Kidney epithelial cell (primary cell): ENCODE measurements around the gene NBL1. TPM values are rescaled to one million over a fixed set of nuclear protein-coding genes. Genes with fewer than 3 reads are reported as not detected.

Experiments used
- DNase-seq: peaks from one replicate; pipeline ENCODE4 v3.0.0-alpha.2; 2010; ENCODE audit warnings: low read depth
- H3K27me3 ChIP-seq: 2 replicates; pipeline ENCODE4 v1.6.0; 2011; ENCODE audit warnings: low read length; ENCODE audit not compliant: control insufficient read depth, insufficient read depth
- H3K36me3 ChIP-seq: 2 replicates; pipeline ENCODE4 v1.5.1; 2011; ENCODE audit warnings: low read length; ENCODE audit not compliant: control insufficient read depth, insufficient read depth
- H3K4me3 ChIP-seq: 2 replicates; pipeline ENCODE4 v1.5.1; 2011; ENCODE audit warnings: low read depth, mild to moderate bottlenecking, control low read depth, low read length
- CTCF ChIP-seq: IDR thresholded peaks from 2 replicates; pipeline ENCODE4 v1.5.1; 2011; ENCODE audit warnings: mild to moderate bottlenecking, moderate library complexity, low read length, control low read depth, inconsistent platforms; ENCODE audit not compliant: insufficient read depth, poor library complexity, severe bottlenecking
- total RNA-seq: library from RNA; depleted of rRNA; stranded (reverse); fragments of >200 nt; gene quantifications from 2 replicates; pipeline ENCODE4 v1.2.3, GENCODE V29; 2015

Gene NBL1
- total RNA-seq, 1 donor from 2014 or later, result 76.7 TPM

- no peaks in the 10 kb centered on the region for H3K36me3 ChIP-seq
- H3K4me3 ChIP-seq, result no peak overlapping the region
- DNase-seq, result no peak
- no peak for TF ChIP-seq CTCF
- H3K27me3 ChIP-seq, result no peaks in the 10 kb centered on the region
Measured at GRCh38 chr1:19689085-19689757, 45.1 kb downstream of the NBL1 start.

GRCh38 chr1:19689856-19690255, 45.7 kb downstream of the NBL1 start:
- no peak for TF ChIP-seq CTCF
- DNase-seq, result no peak
- H3K4me3 ChIP-seq, result no peak overlapping the region
- no peaks in the 10 kb centered on the region for H3K27me3 ChIP-seq
- H3K36me3 ChIP-seq, result no peaks in the 10 kb centered on the region

DNA sequence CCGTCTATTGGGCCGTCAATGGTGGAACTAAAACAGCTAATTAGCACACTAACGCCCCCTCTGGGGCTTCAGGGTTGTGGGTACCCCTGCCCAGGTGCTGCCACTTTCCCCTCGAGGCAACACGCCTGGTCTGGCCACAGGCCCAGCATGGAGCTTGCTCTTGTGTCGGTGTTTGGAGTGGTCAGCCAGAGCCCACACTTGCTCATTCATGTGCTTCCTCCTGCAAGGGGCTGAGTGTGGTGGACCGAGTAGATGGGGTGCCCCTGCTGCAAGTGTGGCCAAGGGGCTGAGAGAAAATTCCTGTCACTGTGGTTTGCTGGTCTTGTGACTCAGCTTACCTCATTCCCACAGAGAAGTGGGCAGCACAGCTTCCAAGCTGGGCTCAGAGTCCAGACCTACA, 46.2 kb downstream of the NBL1 start:
- Histone ChIP-seq H3K36me3 (no peaks in the 10 kb centered on the region), H3K4me3 (no peak overlapping the region), H3K27me3 (no peaks in the 10 kb centered on the region)
- TF ChIP-seq CTCF, result no peak
- no peak for DNase-seq

DNA sequence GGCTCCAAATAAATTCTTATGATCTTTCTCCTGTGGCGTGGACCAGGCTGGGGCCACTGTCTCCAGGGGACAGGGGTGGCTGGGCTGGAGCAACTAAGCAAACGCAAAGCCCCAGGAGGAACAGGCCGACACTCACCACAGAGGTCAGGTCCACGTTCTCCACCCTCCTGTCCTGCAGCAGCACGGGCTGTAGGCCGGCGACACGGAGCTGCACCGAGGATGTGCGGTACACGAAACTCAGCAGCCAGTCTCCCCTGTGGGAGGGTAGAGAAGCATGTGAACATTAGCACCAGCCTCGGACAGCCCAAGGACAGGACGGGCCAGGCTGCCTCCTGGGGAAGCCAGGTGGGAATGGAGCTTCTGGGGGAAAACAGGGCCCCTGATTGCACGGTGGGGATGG, 50.2 kb downstream of the NBL1 start:
- H3K4me3 ChIP-seq, result no peak overlapping the region
- no peaks in the 10 kb centered on the region for H3K36me3 ChIP-seq
- no peak for TF ChIP-seq CTCF
- DNase-seq, result no peak
- H3K27me3 ChIP-seq, result no peaks in the 10 kb centered on the region

DNA sequence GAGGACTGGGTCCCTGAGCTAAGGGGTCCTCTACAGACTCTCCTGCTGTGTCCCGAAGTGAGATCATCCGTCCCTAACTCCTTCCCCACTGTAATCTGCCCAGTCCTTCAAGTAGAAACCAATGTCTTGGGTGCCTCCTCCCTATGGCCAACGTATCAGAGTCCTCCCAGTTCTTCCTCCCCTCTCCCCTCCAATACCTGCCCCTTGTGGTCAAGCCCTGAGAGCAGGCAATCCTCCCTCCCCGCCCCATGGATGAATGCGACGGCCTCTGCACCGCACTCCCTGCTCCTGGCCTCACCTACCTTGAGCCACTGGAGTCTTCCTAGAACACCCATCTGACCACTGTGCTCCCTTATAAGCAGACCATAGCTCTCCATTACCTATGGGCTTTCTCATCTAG, 51.7 kb downstream of the NBL1 start:
- no peak for TF ChIP-seq CTCF
- H3K36me3 ChIP-seq, result no peaks in the 10 kb centered on the region
- no peak overlapping the region for H3K4me3 ChIP-seq
- H3K27me3 ChIP-seq, result no peaks in the 10 kb centered on the region
- DNase-seq, result no peak

DNA sequence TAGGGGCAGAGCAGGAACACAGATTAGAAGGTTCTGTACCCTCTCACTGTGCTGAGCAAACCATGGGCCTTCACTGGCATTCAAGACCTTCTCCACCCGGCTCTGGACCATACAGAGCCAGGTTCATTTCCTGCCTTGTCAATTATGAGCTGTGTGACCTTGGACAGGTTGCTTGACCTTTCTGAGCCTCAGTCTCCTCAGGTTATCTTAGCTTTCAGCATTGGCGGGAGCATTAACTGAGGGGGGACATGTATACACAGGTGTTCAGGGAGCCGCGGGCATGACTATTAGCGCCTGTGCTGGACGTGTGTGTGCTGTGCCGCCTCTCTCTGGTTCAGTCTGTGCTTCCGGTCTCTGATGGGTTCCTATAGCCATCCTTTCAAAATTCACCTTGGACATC, 52.7 kb downstream of the NBL1 start:
- no peak for DNase-seq
- Histone ChIP-seq H3K4me3 (no peak overlapping the region), H3K36me3 (no peaks in the 10 kb centered on the region), H3K27me3 (no peaks in the 10 kb centered on the region)
- no peak for TF ChIP-seq CTCF
